Mesenchymal stem cell (in vitro differentiated cells and primary cell): ENCODE results near the gene VSTM5.

Experiments used
- DNase-seq: peaks from one replicate; pipeline ENCODE4 v3.0.0-alpha.2; 2013
- H2AFZ ChIP-seq: one replicate; pipeline ENCODE4 v1.6.1; 2013; ENCODE audit warnings: low read depth, mild to moderate bottlenecking, control low read depth, inconsistent platforms, low read length, moderate library complexity
- H2AK5ac ChIP-seq: 2 replicates; pipeline ENCODE4 v1.6.1; 2013; ENCODE audit warnings: low read length, moderate library complexity, mild to moderate bottlenecking, inconsistent platforms; ENCODE audit not compliant: severe bottlenecking
- H2BK120ac ChIP-seq: one replicate; pipeline ENCODE4 v1.6.1; 2013; ENCODE audit warnings: low read depth, mild to moderate bottlenecking, inconsistent platforms, low read length, moderate library complexity
- H2BK12ac ChIP-seq, 2 experiments: one replicate each; pipeline ENCODE4 v1.6.1; 2013; ENCODE audit warnings: inconsistent platforms in 2 of 2, low read length in 2 of 2, mild to moderate bottlenecking in 2 of 2, moderate library complexity in 2 of 2, control low read depth in 1 of 2
- H2BK15ac ChIP-seq: one replicate; pipeline ENCODE4 v1.6.1; 2013; ENCODE audit warnings: mild to moderate bottlenecking, low read depth, inconsistent platforms; ENCODE audit not compliant: poor library complexity, severe bottlenecking
- H2BK5ac ChIP-seq: 2 replicates; pipeline ENCODE4 v1.6.1; 2013; ENCODE audit warnings: low read depth, mild to moderate bottlenecking, low read length, control low read depth, inconsistent platforms; ENCODE audit not compliant: poor library complexity, severe bottlenecking
- H3K14ac ChIP-seq, 2 experiments: one replicate each; pipeline ENCODE4 v1.6.1; 2013; ENCODE audit warnings: inconsistent platforms in 2 of 2, low read length in 2 of 2, control low read depth in 1 of 2, mild to moderate bottlenecking in 1 of 2, moderate library complexity in 1 of 2
- H3K18ac ChIP-seq, 2 experiments: one replicate each; pipeline ENCODE4 v1.6.1; 2013; ENCODE audit warnings: inconsistent platforms in 2 of 2, low read length in 2 of 2, control low read depth in 1 of 2, low read depth in 1 of 2, mild to moderate bottlenecking in 1 of 2
- H3K23ac ChIP-seq, 2 experiments: one replicate each; pipeline ENCODE4 v1.6.1; 2013; ENCODE audit warnings: inconsistent platforms in 2 of 2, low read length in 2 of 2, mild to moderate bottlenecking in 2 of 2, moderate library complexity in 2 of 2, control low read depth in 1 of 2
- H3K27ac ChIP-seq: 2 replicates; pipeline ENCODE4 v1.5.1; 2013; ENCODE audit warnings: mild to moderate bottlenecking, moderate library complexity, low read length, control low read depth, inconsistent platforms; ENCODE audit not compliant: poor library complexity, severe bottlenecking
- H3K27me3 ChIP-seq, 2 experiments: 2 replicates each; pipeline versions ENCODE4 v1.6.1 to v1.7.0; 2013; ENCODE audit warnings: low read length in 2 of 2, mild to moderate bottlenecking in 2 of 2, moderate library complexity in 2 of 2, control low read depth in 1 of 2, inconsistent platforms in 1 of 2; ENCODE audit not compliant: control insufficient read depth in 1 of 2, insufficient read depth in 1 of 2
- H3K36me3 ChIP-seq, 2 experiments: 2 replicates each; pipeline versions ENCODE4 v1.6.1 to v1.7.0; 2013; ENCODE audit warnings: low read length in 2 of 2, control low read depth in 1 of 2, inconsistent platforms in 1 of 2, low read depth in 1 of 2, mild to moderate bottlenecking in 1 of 2; ENCODE audit not compliant: insufficient read depth in 2 of 2, control insufficient read depth in 1 of 2
- H3K4ac ChIP-seq, 2 experiments: one replicate each; pipeline ENCODE4 v1.6.1; 2013; ENCODE audit warnings: inconsistent platforms in 2 of 2, low read length in 2 of 2, mild to moderate bottlenecking in 2 of 2, moderate library complexity in 2 of 2, control low read depth in 1 of 2, low read depth in 1 of 2
- H3K4me1 ChIP-seq: 2 replicates; pipeline ENCODE4 v1.6.1; 2013; ENCODE audit warnings: low read depth, low read length, control low read depth; ENCODE audit not compliant: control insufficient read depth, insufficient read depth
- H3K4me2 ChIP-seq: 2 replicates; pipeline ENCODE4 v1.6.1; 2013; ENCODE audit warnings: low read length, mild to moderate bottlenecking, inconsistent platforms; ENCODE audit not compliant: poor library complexity, severe bottlenecking
- H3K4me3 ChIP-seq, 2 experiments: 2 replicates each; pipeline versions ENCODE4 v1.5.1 to v1.7.0; 2013; ENCODE audit warnings: low read length in 2 of 2, mild to moderate bottlenecking in 2 of 2, control low read depth in 1 of 2, low read depth in 1 of 2; ENCODE audit not compliant: insufficient read depth in 1 of 2
- H3K79me1 ChIP-seq: replicated peaks from 2 replicates; pipeline ENCODE4 v1.6.1; 2013; ENCODE audit warnings: mild to moderate bottlenecking, control low read depth, low read length, inconsistent platforms; ENCODE audit not compliant: poor library complexity, severe bottlenecking
- H3K9ac ChIP-seq: 2 replicates; pipeline ENCODE4 v1.7.0; 2013; ENCODE audit warnings: mild to moderate bottlenecking, low read length, moderate library complexity
- H3K9me3 ChIP-seq: 2 replicates; pipeline ENCODE4 v1.7.0; 2013; ENCODE audit warnings: mild to moderate bottlenecking, low read length; ENCODE audit not compliant: control insufficient read depth
- H4K8ac ChIP-seq: one replicate; pipeline ENCODE4 v1.6.1; 2013; ENCODE audit warnings: inconsistent platforms, mild to moderate bottlenecking, low read length, moderate library complexity
- H4K91ac ChIP-seq: one replicate; pipeline ENCODE4 v1.6.1; 2013; ENCODE audit warnings: mild to moderate bottlenecking, low read length, inconsistent platforms
- WGBS: methylation state at CpG from one replicate; pipeline ENCODE4 v1.1.7; 2013; ENCODE audit warnings: mixed read lengths; 5-methylcytosine and 5-hydroxymethylcytosine counted together

Gene VSTM5

DNA sequence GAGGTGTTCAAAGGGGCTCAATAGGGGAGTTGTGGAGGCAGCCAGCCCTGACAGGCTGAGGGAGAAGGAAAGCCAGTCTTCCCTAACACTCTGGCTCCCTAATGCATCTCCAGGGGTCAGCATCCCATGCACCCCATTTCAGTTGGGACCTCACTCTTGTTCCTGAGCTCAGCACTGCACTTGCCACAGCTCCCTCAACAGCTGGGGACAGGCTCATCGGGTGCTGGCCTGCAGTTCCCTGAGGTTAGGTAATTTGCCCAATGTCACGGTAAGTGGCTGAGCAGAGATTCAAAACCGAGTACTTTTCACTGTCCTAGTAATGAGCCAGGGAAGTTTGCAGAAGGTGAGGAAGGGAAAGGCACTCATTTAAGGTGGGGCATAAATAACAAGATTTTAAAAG lies 20.8 kb downstream of the VSTM5 start:
- no peak overlapping the region for H4K91ac ChIP-seq
- no peak overlapping the region for H3K14ac ChIP-seq
- no peak for DNase-seq
- no peak overlapping the region for H2BK5ac ChIP-seq
- H2AK5ac ChIP-seq: no peak overlapping the region
- no peak overlapping the region for H2BK120ac ChIP-seq
- H3K4me2 ChIP-seq: no peak overlapping the region
- H3K23ac ChIP-seq: no peak overlapping the region
- H4K8ac ChIP-seq: no peak overlapping the region
- no peaks in the 10 kb centered on the region for H3K9me3 ChIP-seq
- no peak overlapping the region for H3K18ac ChIP-seq
- no peaks in the 10 kb centered on the region for H3K36me3 ChIP-seq
- H3K4ac ChIP-seq: no peak overlapping the region
- 79% methylated on average over 3 of the region's 3 CpGs for WGBS
- H3K4me3 ChIP-seq: no peak overlapping the region
- H3K9ac ChIP-seq: no peak overlapping the region
- H3K27me3 ChIP-seq: no peaks in the 10 kb centered on the region
- H3K79me1 ChIP-seq: no peaks in the 10 kb centered on the region
- H2BK15ac ChIP-seq: no peak overlapping the region
- H3K4me1 ChIP-seq: peaks cover 1% of the 10 kb centered on the region
- no peak overlapping the region for H3K27ac ChIP-seq
- no peak overlapping the region for H2AFZ ChIP-seq
- H2BK12ac ChIP-seq: no peak overlapping the region

DNA sequence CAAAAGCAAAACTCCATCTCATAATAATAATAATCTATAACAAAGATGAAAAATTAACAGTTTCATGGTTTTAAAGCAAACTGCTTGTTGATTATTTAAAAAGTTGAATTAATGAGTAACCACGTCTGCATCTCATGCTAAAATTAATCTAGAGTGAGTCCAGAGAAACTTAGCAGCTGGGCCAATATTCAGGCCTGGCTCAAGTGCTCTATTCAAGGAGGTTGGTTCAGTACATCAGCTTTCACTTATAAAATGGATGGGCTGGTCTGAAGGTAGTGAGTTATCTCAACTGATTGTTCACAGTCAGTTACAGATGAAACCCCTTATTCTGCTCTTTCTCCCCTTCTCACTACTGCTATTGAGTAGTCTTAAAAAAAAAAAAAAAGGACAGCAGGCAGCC lies 23.1 kb downstream of the VSTM5 start:
- Histone ChIP-seq H3K4me1 (peaks cover 1% of the 10 kb centered on the region), H3K18ac (no peak overlapping the region), H3K9me3 (no peaks in the 10 kb centered on the region), H3K79me1 (no peaks in the 10 kb centered on the region), H3K4ac (no peak overlapping the region), H2BK12ac (no peak overlapping the region), H2AK5ac (no peak overlapping the region), H2BK15ac (no peak overlapping the region), H4K91ac (no peak overlapping the region), H3K23ac (no peak overlapping the region), H3K4me2 (no peak overlapping the region), H2BK5ac (no peak overlapping the region), H2AFZ (no peak overlapping the region), H3K14ac (no peak overlapping the region), H2BK120ac (no peak overlapping the region), H3K27ac (no peak overlapping the region), H4K8ac (no peak overlapping the region), H3K9ac (no peak overlapping the region), H3K36me3 (no peaks in the 10 kb centered on the region), H3K27me3 (no peaks in the 10 kb centered on the region), H3K4me3 (no peak overlapping the region)
- 100% methylated on average over 1 of the region's 1 CpG for WGBS
- no peak for DNase-seq

DNA sequence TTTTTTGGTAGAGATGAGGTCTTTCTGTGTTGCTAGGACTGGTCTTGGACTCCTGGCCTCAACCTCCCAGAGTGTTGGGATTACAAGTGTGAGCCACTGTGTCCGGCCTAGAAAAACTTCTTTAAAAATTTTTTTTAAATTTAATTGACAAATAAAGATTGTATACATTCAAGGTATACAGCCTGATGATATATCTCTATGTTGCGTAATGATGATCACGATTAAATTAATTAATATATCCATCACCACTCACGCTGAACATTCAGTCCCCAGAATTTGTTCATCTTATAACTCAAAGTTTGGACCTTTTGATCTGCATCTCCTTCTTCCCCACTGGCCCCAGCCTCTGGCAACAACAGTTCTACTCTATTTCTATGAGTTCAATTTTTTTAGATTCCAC lies 27.2 kb downstream of the VSTM5 start:
- no peak overlapping the region for H3K4me2 ChIP-seq
- WGBS: 100% methylated on average over 3 of the region's 4 CpGs
- no peak overlapping the region for H3K9ac ChIP-seq
- no peak overlapping the region for H2BK5ac ChIP-seq
- H2AFZ ChIP-seq: no peak overlapping the region
- no peak overlapping the region for H3K23ac ChIP-seq
- H4K91ac ChIP-seq: no peak overlapping the region
- no peak overlapping the region for H4K8ac ChIP-seq
- no peak for DNase-seq
- H3K9me3 ChIP-seq: no peaks in the 10 kb centered on the region
- no peak overlapping the region for H2BK15ac ChIP-seq
- H3K14ac ChIP-seq: no peak overlapping the region
- no peaks in the 10 kb centered on the region for H3K27me3 ChIP-seq
- H3K36me3 ChIP-seq: peaks cover 0 to 4% of the 10 kb centered on the region in 2 experiments
- H3K79me1 ChIP-seq: no peaks in the 10 kb centered on the region
- H3K4me3 ChIP-seq: no peak overlapping the region
- no peak overlapping the region for H2BK120ac ChIP-seq
- H2BK12ac ChIP-seq: no peak overlapping the region
- peaks cover 1% of the 10 kb centered on the region for H3K4me1 ChIP-seq
- H2AK5ac ChIP-seq: no peak overlapping the region
- H3K4ac ChIP-seq: no peak overlapping the region
- H3K18ac ChIP-seq: no peak overlapping the region
- H3K27ac ChIP-seq: no peak overlapping the region

DNA sequence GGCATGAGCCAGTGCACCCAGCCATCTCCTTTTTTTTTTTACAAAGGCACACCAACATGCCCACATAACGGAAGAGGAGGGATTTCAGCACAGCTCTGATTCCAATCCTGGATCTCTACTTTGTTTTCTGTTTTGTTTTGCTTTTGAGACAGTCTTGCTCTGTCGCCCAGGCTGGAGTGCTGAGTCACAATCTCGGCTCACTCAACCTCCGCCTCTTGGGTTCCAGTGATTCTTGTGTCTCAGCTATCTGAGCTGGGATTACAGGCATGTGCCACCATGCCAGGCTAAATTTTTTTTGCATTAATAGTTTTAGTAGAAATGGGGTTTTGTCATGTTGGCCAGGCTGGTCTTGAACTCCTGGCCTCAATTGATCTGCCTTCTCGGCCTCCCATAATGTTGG lies 28.1 kb downstream of the VSTM5 start:
- 91% methylated on average over 5 of the region's 5 CpGs for WGBS
- DNase-seq: no peak
- no peak overlapping the region for H3K9ac ChIP-seq

More for the DNA sequence above, 28.1 kb downstream of the VSTM5 start:
- no peak overlapping the region for H3K27ac ChIP-seq
- H3K23ac ChIP-seq: no peak overlapping the region
- no peak overlapping the region for H2AK5ac ChIP-seq
- no peak overlapping the region for H4K8ac ChIP-seq
- no peak overlapping the region for H2BK120ac ChIP-seq
- no peaks in the 10 kb centered on the region for H3K9me3 ChIP-seq
- no peak overlapping the region for H3K4me3 ChIP-seq
- H3K4me2 ChIP-seq: no peak overlapping the region
- no peaks in the 10 kb centered on the region for H3K79me1 ChIP-seq
- H2AFZ ChIP-seq: no peak overlapping the region
- peaks cover 2 to 4% of the 10 kb centered on the region in 2 experiments for H3K36me3 ChIP-seq
- H3K27me3 ChIP-seq: no peaks in the 10 kb centered on the region
- peaks cover 1% of the 10 kb centered on the region for H3K4me1 ChIP-seq
- no peak overlapping the region for H2BK5ac ChIP-seq
- H3K4ac ChIP-seq: no peak overlapping the region
- H4K91ac ChIP-seq: no peak overlapping the region
- no peak overlapping the region for H3K14ac ChIP-seq
- no peak overlapping the region for H3K18ac ChIP-seq
- H2BK12ac ChIP-seq: no peak overlapping the region
- no peak overlapping the region for H2BK15ac ChIP-seq
